22Rv1 (cell line): ENCODE results near the gene FOXP1.

Source experiments
- ZFX ChIP-seq: fragments of 450-650 bp; IDR thresholded peaks from 2 replicates; pipeline ENCODE4 v1.6.1; 2017; ENCODE audit warnings: antibody characterized with exemption, borderline replicate concordance
- TF ChIP-seq, protein P1 (sequence below): fragments of 450-650 bp; IDR thresholded peaks from 2 replicates; pipeline ENCODE4 v1.5.1; 2017; ENCODE audit warnings: mild to moderate bottlenecking

GRCh38 chr3:71406972-71407810 is 176.3 kb downstream of the FOXP1 start:
- TF ChIP-seq, protein P1, sequence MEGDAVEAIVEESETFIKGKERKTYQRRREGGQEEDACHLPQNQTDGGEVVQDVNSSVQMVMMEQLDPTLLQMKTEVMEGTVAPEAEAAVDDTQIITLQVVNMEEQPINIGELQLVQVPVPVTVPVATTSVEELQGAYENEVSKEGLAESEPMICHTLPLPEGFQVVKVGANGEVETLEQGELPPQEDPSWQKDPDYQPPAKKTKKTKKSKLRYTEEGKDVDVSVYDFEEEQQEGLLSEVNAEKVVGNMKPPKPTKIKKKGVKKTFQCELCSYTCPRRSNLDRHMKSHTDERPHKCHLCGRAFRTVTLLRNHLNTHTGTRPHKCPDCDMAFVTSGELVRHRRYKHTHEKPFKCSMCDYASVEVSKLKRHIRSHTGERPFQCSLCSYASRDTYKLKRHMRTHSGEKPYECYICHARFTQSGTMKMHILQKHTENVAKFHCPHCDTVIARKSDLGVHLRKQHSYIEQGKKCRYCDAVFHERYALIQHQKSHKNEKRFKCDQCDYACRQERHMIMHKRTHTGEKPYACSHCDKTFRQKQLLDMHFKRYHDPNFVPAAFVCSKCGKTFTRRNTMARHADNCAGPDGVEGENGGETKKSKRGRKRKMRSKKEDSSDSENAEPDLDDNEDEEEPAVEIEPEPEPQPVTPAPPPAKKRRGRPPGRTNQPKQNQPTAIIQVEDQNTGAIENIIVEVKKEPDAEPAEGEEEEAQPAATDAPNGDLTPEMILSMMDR = no peak
- TF ChIP-seq ZFX = no peak
